B cell (primary cell): Measurements from ENCODE around the gene AMTN. TPM values are rescaled to one million over a fixed set of nuclear protein-coding genes. Genes with fewer than 3 reads are reported as not detected.

ENCODE experiments used
- ATAC-seq: fragments of 200-7000 bp; cut with Tn5 transposase; one replicate; pipeline ENCODE4 v1.10.0; 2021; ENCODE audit warnings: low read depth, mild to moderate bottlenecking, moderate number of reproducible peaks, moderate library complexity
- CTCF ChIA-PET: fragments of 350-600 bp; sonication (Branson Sonifier 250); formaldehyde crosslinking; loops from one replicate; lab custom pipeline; 2021; ENCODE audit warnings: antibody characterized with exemption, inconsistent platforms; lab: Charles Lee
- POLR2A ChIA-PET: fragments of 350-600 bp; sonication (Branson Sonifier 250); formaldehyde crosslinking; loops from one replicate; lab custom pipeline; 2021; ENCODE audit warnings: antibody characterized with exemption; lab: Charles Lee
- DNase-seq: peaks from one replicate; pipeline ENCODE4 v3.0.0; 2013
- H2AFZ ChIP-seq: 2 replicates; pipeline ENCODE4 v1.6.1; 2012; ENCODE audit warnings: mild to moderate bottlenecking, low read depth, low read length; ENCODE audit not compliant: insufficient read depth, poor library complexity, severe bottlenecking
- H3K27ac ChIP-seq, 2 donors: 1 replicate in 1 of 2; 2 replicates in 1 of 2; pipeline ENCODE4 v1.5.1; 2012 to 2013; ENCODE audit warnings: low read length in 2 of 2, mild to moderate bottlenecking in 2 of 2, moderate library complexity in 1 of 2
- H3K27me3 ChIP-seq, 4 experiments: fragments of 200-600 bp in 1 of 4; sonication (generic) in 1 of 4; replicated peaks in 1 of 4; 1 replicate in 2 of 4; 2 replicates in 2 of 4; pipeline versions ENCODE4 v1.6.1 to v1.7.0; 2013 to 2016; ENCODE audit warnings: low read length in 3 of 4, mild to moderate bottlenecking in 2 of 4, mixed read lengths in 1 of 4, moderate library complexity in 1 of 4; ENCODE audit not compliant: insufficient read depth in 4 of 4, control insufficient read depth in 3 of 4; ENCODE audit errors: control extremely low read depth in 1 of 4
- H3K36me3 ChIP-seq, 2 experiments: replicated peaks in 1 of 2; 1 replicate in 1 of 2; 2 replicates in 1 of 2; pipeline versions ENCODE4 v1.6.1 to v1.7.1; 2013; ENCODE audit warnings: low read length in 1 of 2; ENCODE audit not compliant: insufficient read depth in 2 of 2, control insufficient read depth in 1 of 2; ENCODE audit errors: control extremely low read depth in 1 of 2, extremely low read depth in 1 of 2
- H3K4me1 ChIP-seq, 2 donors: fragments of 200-600 bp in 1 of 2; sonication (generic) in 1 of 2; 1 replicate in 1 of 2; 2 replicates in 1 of 2; pipeline versions ENCODE4 v1.5.1 to v1.6.1; 2013 to 2017; ENCODE audit warnings: low read length in 2 of 2; ENCODE audit not compliant: control insufficient read depth in 2 of 2, insufficient read depth in 2 of 2
- H3K4me2 ChIP-seq: replicated peaks from 2 replicates; pipeline ENCODE3; 2012; ENCODE audit warnings: mild to moderate bottlenecking, low read depth, low read length; ENCODE audit not compliant: poor library complexity, severe bottlenecking
- H3K4me3 ChIP-seq, 5 experiments: fragments of 200-600 bp in 1 of 5; sonication (generic) in 1 of 5; 1 replicate in 3 of 5; 2 replicates in 2 of 5; pipeline versions ENCODE4 v1.5.1 to v1.7.0; 2011 to 2016; ENCODE audit warnings: low read length in 4 of 5, mild to moderate bottlenecking in 4 of 5, low read depth in 2 of 5, control low read depth in 1 of 5, moderate library complexity in 1 of 5; ENCODE audit not compliant: insufficient read depth in 1 of 5; ENCODE audit errors: control extremely low read depth in 1 of 5, extremely low read depth in 1 of 5
- H3K79me2 ChIP-seq: fragments of 200-600 bp; sonication (generic); one replicate; pipeline ENCODE4 v1.6.0; 2016; ENCODE audit warnings: low read length; ENCODE audit not compliant: control insufficient read depth, insufficient read depth
- H3K9ac ChIP-seq: fragments of 200-600 bp; sonication (generic); 2 replicates; pipeline ENCODE4 v1.6.1; 2017; ENCODE audit warnings: mild to moderate bottlenecking, low read length, moderate library complexity
- H3K9me3 ChIP-seq, 3 donors: one replicate each; pipeline versions ENCODE4 v1.6.1 to v1.7.1; 2013; ENCODE audit warnings: low read length in 2 of 3; ENCODE audit not compliant: control insufficient read depth in 2 of 3, insufficient read depth in 1 of 3; ENCODE audit errors: control extremely low read depth in 1 of 3
- H4K20me1 ChIP-seq: 2 replicates; pipeline ENCODE4 v1.6.0; 2012; ENCODE audit warnings: mild to moderate bottlenecking, low read length; ENCODE audit not compliant: insufficient read depth, control insufficient read depth, poor library complexity, severe bottlenecking
- H3K27ac Mint-ChIP-seq: one replicate; pipeline ENCODE4 v1.8.0; 2021; ENCODE audit warnings: mixed read lengths
- H3K27me3 Mint-ChIP-seq: one replicate; pipeline ENCODE4 v1.8.0; 2021; ENCODE audit warnings: mixed read lengths
- H3K4me1 Mint-ChIP-seq: one replicate; pipeline ENCODE4 v1.8.0; 2021; ENCODE audit warnings: mixed read lengths
- H3K4me3 Mint-ChIP-seq: one replicate; pipeline ENCODE4 v1.8.0; 2021; ENCODE audit warnings: mixed read lengths
- H3K9me3 Mint-ChIP-seq: one replicate; pipeline ENCODE4 v1.8.0; 2022; ENCODE audit warnings: mixed read lengths; ENCODE audit not compliant: insufficient read depth
- EZH2 ChIP-seq: IDR thresholded peaks from 2 replicates; pipeline ENCODE4 v1.6.1; 2012; ENCODE audit warnings: borderline replicate concordance, low read depth, mild to moderate bottlenecking, moderate library complexity, low read length; ENCODE audit not compliant: insufficient read depth, poor library complexity, severe bottlenecking
- WGBS: methylation state at CpG from one replicate; pipeline ENCODE4 v1.1.5; 2013; ENCODE audit warnings: missing lambda C conversion rate; ENCODE audit not compliant: insufficient coverage; 5-methylcytosine and 5-hydroxymethylcytosine counted together
- intact Hi-C: fragments of 100-400 bp; cut with micrococcal nuclease; formaldehyde crosslinking; loops from one replicate; pipeline ENCODE4 v1.10.0; 2022
- polyA plus RNA-seq: library from polyadenylated mRNA; depleted of rRNA; stranded (reverse); fragments of >200 nt; gene quantifications from 2 replicates; pipeline ENCODE4 v1.2.3, GENCODE V29; 2012
- total RNA-seq, 2 donors: library from RNA; stranded (reverse); fragments of 120-200 nt in 1 of 2; gene quantifications; 1 replicate in 1 of 2; 2 replicates in 1 of 2; pipeline versions ENCODE4 v1.2.3 to v1.2.4, GENCODE V29; 2013 to 2022
- TF ChIP-seq, protein P1 (sequence below): fragments of 200-600 bp; IDR thresholded peaks from one replicate; pipeline ENCODE4 v1.8.0; 2022; ENCODE audit warnings: antibody characterized with exemption, mild to moderate bottlenecking

The AMTN gene
- total and polyA plus RNA-seq, 2 donors (not counting 1 experiment from before 2014, with no cell fraction given) = not detected

DNA sequence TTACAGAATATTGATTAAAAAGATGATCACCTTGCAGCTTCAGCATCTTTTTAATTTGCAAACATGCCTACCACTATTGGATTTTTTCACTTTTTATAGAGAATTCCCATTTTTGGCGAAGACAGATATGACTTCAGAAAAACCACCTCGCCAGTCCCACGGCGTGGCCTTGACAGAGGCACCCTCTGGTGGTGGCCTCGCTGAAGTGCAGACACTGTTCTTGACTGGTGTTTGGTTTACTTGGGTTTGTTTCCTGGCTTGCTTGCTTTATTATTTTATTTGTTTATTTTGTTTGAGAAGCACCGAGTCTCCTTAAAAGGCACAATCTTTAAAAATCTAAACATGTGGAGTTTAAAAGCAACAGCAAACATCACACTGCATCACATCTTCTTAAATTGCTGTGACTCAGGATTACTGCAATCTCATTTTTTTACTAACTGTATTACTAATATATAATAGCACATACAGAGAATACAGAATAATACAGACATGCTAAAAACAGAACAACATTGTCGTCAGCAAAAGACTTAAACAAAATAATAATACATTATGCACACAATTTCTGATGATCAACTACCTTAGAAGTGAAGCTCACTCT is 13.1 kb upstream of the AMTN start:
- H3K27me3 Mint-ChIP-seq = no peaks in the 10 kb centered on the region
- POLR2A ChIA-PET = no interaction called here
- H3K4me3 Mint-ChIP-seq = no peak overlapping the region
- H2AFZ ChIP-seq = no peak overlapping the region
- no peaks in the 10 kb centered on the region for H3K4me1 Mint-ChIP-seq
- H3K27me3 ChIP-seq = no peaks in the 10 kb centered on the region
- DNase-seq (peak; percentile 39), ATAC-seq (peak; percentile 56)
- intact Hi-C loops = loop anchor here (10.0 kb wide), 1 partner anchor 820 kb away; no protein-coding TSS in a partner anchor
- no peak overlapping the region for H3K27ac ChIP-seq
- H3K9me3 Mint-ChIP-seq = no peaks in the 10 kb centered on the region
- H3K4me1 ChIP-seq = no peaks in the 10 kb centered on the region
- 8% methylated on average over 5 of the region's 7 CpGs for WGBS
- no peak for TF ChIP-seq EZH2
- TF ChIP-seq, protein P1, sequence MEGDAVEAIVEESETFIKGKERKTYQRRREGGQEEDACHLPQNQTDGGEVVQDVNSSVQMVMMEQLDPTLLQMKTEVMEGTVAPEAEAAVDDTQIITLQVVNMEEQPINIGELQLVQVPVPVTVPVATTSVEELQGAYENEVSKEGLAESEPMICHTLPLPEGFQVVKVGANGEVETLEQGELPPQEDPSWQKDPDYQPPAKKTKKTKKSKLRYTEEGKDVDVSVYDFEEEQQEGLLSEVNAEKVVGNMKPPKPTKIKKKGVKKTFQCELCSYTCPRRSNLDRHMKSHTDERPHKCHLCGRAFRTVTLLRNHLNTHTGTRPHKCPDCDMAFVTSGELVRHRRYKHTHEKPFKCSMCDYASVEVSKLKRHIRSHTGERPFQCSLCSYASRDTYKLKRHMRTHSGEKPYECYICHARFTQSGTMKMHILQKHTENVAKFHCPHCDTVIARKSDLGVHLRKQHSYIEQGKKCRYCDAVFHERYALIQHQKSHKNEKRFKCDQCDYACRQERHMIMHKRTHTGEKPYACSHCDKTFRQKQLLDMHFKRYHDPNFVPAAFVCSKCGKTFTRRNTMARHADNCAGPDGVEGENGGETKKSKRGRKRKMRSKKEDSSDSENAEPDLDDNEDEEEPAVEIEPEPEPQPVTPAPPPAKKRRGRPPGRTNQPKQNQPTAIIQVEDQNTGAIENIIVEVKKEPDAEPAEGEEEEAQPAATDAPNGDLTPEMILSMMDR = peak; percentile 95
- H3K4me2 ChIP-seq = no peak overlapping the region
- no peaks in the 10 kb centered on the region for H3K9me3 ChIP-seq
- no peak overlapping the region for H3K9ac ChIP-seq
- CTCF ChIA-PET = interaction anchor here (0.6 kb wide), 1 partner anchor 53 kb away, joined by 3 read pairs; no protein-coding TSS in a partner anchor
- H3K4me3 ChIP-seq = no peak overlapping the region
- H4K20me1 ChIP-seq = no peaks in the 10 kb centered on the region
- no peak overlapping the region for H3K27ac Mint-ChIP-seq
- no peaks in the 10 kb centered on the region for H3K36me3 ChIP-seq
- H3K79me2 ChIP-seq = no peaks in the 10 kb centered on the region

DNA sequence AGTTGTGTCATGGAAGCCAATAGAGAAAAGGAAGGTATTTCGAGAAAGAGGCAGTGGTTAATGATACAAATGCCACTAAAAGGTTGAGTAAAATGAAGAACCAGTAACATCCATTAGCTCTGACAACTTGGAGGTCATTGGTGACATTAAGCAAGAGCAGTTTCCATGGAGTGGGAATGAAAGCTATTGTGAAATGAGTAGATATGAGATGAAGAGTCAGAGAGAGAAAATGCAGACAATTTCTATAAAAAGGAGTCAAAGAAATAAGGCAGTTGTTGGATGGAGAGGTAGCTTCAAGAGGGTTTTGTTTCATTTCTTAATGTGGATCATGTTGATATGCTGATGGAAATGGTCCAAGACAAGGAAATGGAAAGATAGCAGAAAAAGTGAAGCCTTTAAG is 9.6 kb upstream of the AMTN start:
- CTCF ChIA-PET = no interaction called here

More for the DNA sequence above, 9.6 kb upstream of the AMTN start:
- Histone ChIP-seq H3K4me3 (no peak overlapping the region), H4K20me1 (no peaks in the 10 kb centered on the region), H3K9me3 (no peaks in the 10 kb centered on the region), H2AFZ (no peak overlapping the region), H3K36me3 (no peaks in the 10 kb centered on the region), H3K4me1 (no peaks in the 10 kb centered on the region), H3K79me2 (no peaks in the 10 kb centered on the region), H3K9ac (no peak overlapping the region), H3K4me2 (no peak overlapping the region), H3K27ac (no peak overlapping the region), H3K27me3 (peaks cover 0 to 3% (median 0%) of the 10 kb centered on the region in 4 experiments)
- Mint-ChIP-seq H3K27ac (no peak overlapping the region), H3K9me3 (no peaks in the 10 kb centered on the region), H3K27me3 (peaks cover 5% of the 10 kb centered on the region), H3K4me1 (no peaks in the 10 kb centered on the region), H3K4me3 (no peak overlapping the region)
- no peak for DNase-seq
- POLR2A ChIA-PET = no interaction called here
- no peak for ATAC-seq
- TF ChIP-seq, protein P1 = no peak
- no peak for TF ChIP-seq EZH2
- no CpG with 5 or more reads among the region's 1 CpG for WGBS
- intact Hi-C loops = loop anchor here (10.0 kb wide), 1 partner anchor 824 kb away; no protein-coding TSS in a partner anchor
